Duodenal mucosa (tissue), 2 donors: Measurements from ENCODE around the gene SERP1.

ENCODE experiments used
- H3K27ac ChIP-seq: one replicate; pipeline ENCODE4 v1.7.0; 2013; ENCODE audit warnings: low read depth, low read length
- H3K27me3 ChIP-seq, 2 donors: one replicate each; pipeline ENCODE4 v1.7.0; 2013; ENCODE audit warnings: low read length in 2 of 2, control low read depth in 1 of 2; ENCODE audit not compliant: insufficient read depth in 2 of 2, control insufficient read depth in 1 of 2
- H3K36me3 ChIP-seq, 2 donors: one replicate each; pipeline ENCODE4 v1.7.0; 2013; ENCODE audit warnings: low read length in 2 of 2, control low read depth in 1 of 2; ENCODE audit not compliant: insufficient read depth in 2 of 2, control insufficient read depth in 1 of 2
- H3K4me1 ChIP-seq, 2 donors: one replicate each; pipeline ENCODE4 v1.7.0; 2013; ENCODE audit warnings: low read length in 2 of 2, control low read depth in 1 of 2; ENCODE audit not compliant: insufficient read depth in 2 of 2, control insufficient read depth in 1 of 2
- H3K4me3 ChIP-seq, 2 donors: one replicate each; pipeline ENCODE4 v1.7.0; 2013; ENCODE audit warnings: low read length in 2 of 2, low read depth in 1 of 2
- H3K9ac ChIP-seq, 2 donors: one replicate each; pipeline ENCODE4 v1.7.0; 2013; ENCODE audit warnings: low read length in 2 of 2, low read depth in 1 of 2
- H3K9me3 ChIP-seq, 2 donors: one replicate each; pipeline ENCODE4 v1.7.0; 2013; ENCODE audit warnings: low read length in 2 of 2, control low read depth in 1 of 2; ENCODE audit not compliant: control insufficient read depth in 1 of 2

SERP1 gene

DNA sequence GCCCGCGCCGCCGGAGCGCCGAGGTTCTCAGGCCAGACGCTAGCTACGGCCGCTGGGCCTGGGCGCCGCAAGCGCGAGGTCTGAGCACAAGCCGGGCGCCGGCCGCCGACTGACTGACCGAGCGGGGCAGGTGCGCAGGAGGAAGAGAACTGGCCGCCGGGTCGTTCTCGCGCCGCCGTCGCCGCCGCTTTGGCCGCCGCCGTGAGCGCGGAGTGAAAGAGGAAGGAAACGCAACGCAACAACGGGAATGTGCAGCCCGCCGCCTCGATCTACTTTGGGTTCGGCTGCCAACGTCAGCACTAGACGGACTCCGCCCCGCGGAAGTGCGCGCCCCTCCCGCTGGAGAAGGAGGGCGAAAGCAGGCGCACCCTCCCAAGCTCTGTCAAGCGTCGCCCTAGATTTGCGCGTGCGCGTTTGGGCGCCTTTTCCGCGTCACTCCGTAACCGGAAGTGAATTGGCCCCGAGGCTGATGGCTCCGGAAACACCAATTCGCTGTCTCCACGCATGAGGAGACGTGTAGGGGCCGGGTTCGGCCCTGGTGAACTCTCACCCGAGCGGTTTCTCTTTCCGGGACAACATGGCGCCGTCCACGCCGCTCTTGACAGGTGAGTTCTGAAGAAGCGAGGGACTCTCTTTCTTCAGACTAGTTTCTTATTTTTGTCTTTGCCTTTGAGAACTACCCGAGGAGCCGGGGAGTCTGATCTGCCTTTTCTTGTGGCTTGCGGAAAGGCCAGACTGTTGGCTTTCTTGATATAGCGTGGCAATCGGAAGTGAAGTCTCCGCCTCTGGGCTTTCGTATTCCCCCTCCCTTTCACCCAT, at the start of gene SERP1, which contains the start of gene EIF2A:
Gene SERP1, minus strand, starts transcription at position 271 of the 819 bp plus-strand sequence. CDS start 361 bp downstream, outside the sequence.
Gene EIF2A, plus strand, starts transcription at position 562 of the 819 bp plus-strand sequence. Its CDS starts 16 bp downstream, at position 578.
- Histone ChIP-seq H3K4me3 (peak within 1 kb of the TSS; percentile 96 to 97), H3K27me3 (no peaks in the 10 kb centered on the region), H3K36me3 (peaks cover 0 to 28% of the 10 kb centered on the region in 2 donors), H3K4me1 (peaks cover 19 to 32% of the 10 kb centered on the region in 2 donors), H3K9ac (peak within 1 kb of the TSS; percentile 95 to 97), H3K9me3 (no peaks in the 10 kb centered on the region), H3K27ac (peak within 1 kb of the TSS; percentile 99)

DNA sequence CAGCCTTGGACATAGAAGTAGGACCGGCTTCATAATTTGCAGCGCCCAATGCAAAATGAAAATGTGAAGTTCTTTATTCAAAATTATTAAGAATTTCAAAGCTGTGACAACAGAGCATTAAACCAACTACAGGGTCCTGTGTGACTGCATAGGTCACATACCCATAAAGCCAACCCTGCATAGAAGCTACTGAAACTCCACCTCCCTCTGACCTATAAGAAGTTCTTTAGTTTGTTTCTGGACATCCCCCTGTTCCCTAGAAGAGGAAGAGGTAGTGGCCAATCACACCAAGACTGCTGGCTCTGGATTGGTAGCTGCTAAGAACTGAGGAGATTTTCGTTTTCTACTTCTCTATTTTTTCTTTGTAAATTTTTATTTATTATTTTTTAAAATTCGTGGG, 47.9 kb upstream of the SERP1 start:
- no peaks in the 10 kb centered on the region for H3K36me3 ChIP-seq
- no peak overlapping the region for H3K4me3 ChIP-seq
- no peaks in the 10 kb centered on the region for H3K9me3 ChIP-seq
- no peaks in the 10 kb centered on the region for H3K27me3 ChIP-seq
- H3K9ac ChIP-seq, result no peak overlapping the region
- H3K4me1 ChIP-seq, result no peaks in the 10 kb centered on the region
- H3K27ac ChIP-seq, result no peak overlapping the region

DNA sequence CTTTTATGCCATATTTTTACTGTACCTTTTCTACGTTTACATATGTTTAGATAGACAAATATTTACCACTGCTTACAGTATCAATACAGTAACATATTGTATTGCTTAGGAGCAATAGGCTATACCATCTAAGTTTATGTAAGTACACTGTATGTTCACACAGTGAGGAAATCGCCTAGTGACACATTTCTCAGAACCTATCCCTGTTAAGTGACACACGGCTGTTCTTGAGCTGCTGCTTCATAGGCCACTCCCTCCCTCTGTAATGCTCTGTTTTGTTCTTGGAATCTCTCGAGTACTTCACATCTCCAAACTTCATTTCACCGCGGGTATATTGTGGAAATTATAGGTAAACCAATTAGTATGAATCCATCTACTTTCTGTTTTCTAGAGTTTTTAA, 43.5 kb upstream of the SERP1 start:
- H3K4me1 ChIP-seq, result no peaks in the 10 kb centered on the region
- H3K9me3 ChIP-seq, result no peaks in the 10 kb centered on the region
- H3K27ac ChIP-seq, result no peak overlapping the region
- no peak overlapping the region for H3K9ac ChIP-seq
- no peaks in the 10 kb centered on the region for H3K27me3 ChIP-seq
- peaks cover 14 to 15% of the 10 kb centered on the region in 2 donors for H3K36me3 ChIP-seq
- no peak overlapping the region for H3K4me3 ChIP-seq

GRCh38 chr3:150588027-150588830, 41.9 kb upstream of the SERP1 start:
- Histone ChIP-seq H3K27me3 (no peaks in the 10 kb centered on the region), H3K4me1 (peaks cover 0 to 3% of the 10 kb centered on the region in 2 donors), H3K4me3 (no peak overlapping the region), H3K9ac (no peak overlapping the region), H3K36me3 (peaks cover 15 to 21% of the 10 kb centered on the region in 2 donors), H3K27ac (no peak overlapping the region), H3K9me3 (no peaks in the 10 kb centered on the region)

GRCh38 chr3:150583028-150583427, 36.7 kb upstream of the SERP1 start:
- H3K4me1 ChIP-seq, result peaks cover 0 to 17% of the 10 kb centered on the region in 2 donors
- H3K4me3 ChIP-seq, result no peak overlapping the region
- H3K27me3 ChIP-seq, result no peaks in the 10 kb centered on the region
- H3K9me3 ChIP-seq, result no peaks in the 10 kb centered on the region
- H3K27ac ChIP-seq, result no peak overlapping the region
- H3K9ac ChIP-seq, result no peak overlapping the region
- peaks cover 15 to 36% of the 10 kb centered on the region in 2 donors for H3K36me3 ChIP-seq

DNA sequence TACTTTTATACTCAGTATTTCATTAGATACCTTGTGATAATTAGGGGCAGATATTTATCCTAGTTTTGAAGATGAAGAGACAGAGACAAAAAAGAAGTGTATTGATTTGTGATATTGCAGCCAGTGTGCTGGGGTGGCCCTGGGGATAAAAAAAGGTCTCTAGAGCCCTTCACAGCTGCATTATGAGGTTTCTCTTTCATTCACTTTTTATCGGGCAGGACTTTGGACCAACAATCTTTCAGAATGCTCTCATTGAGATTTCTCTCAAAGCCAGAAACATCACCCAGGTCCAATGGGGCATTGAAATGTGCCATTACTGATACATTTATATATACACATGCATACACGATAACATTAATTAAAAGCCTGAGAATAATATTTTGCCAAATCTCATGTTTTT, 36.3 kb upstream of the SERP1 start:
- Histone ChIP-seq H3K36me3 (peaks cover 15 to 35% of the 10 kb centered on the region in 2 donors), H3K4me1 (peaks cover 0 to 17% of the 10 kb centered on the region in 2 donors), H3K9me3 (no peaks in the 10 kb centered on the region), H3K27me3 (no peaks in the 10 kb centered on the region), H3K4me3 (no peak overlapping the region), H3K27ac (no peak overlapping the region), H3K9ac (no peak overlapping the region)

DNA sequence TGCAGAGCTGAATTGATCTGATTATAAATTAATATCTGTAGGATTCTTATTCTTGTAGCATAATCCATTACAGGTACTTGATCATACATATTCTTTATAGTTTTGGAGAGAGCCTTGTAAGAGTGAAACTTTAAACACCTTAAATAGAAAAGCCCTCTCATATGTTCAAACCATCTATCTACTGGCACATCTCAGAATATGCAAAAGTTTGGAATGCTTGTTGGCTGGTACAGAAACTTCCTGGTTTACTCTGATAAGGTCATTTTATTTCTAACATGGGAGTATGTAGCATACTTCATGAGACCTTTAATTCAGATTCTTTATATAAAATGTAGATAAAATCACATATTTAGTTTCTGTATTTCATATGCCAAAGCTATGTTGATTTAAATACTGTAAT, 34.9 kb upstream of the SERP1 start:
- no peaks in the 10 kb centered on the region for H3K9me3 ChIP-seq
- no peak overlapping the region for H3K9ac ChIP-seq
- H3K27ac ChIP-seq, result no peak overlapping the region
- H3K4me3 ChIP-seq, result no peak overlapping the region
- H3K36me3 ChIP-seq, result peaks cover 10 to 45% of the 10 kb centered on the region in 2 donors
- H3K4me1 ChIP-seq, result peaks cover 0 to 17% of the 10 kb centered on the region in 2 donors
- H3K27me3 ChIP-seq, result no peaks in the 10 kb centered on the region

DNA sequence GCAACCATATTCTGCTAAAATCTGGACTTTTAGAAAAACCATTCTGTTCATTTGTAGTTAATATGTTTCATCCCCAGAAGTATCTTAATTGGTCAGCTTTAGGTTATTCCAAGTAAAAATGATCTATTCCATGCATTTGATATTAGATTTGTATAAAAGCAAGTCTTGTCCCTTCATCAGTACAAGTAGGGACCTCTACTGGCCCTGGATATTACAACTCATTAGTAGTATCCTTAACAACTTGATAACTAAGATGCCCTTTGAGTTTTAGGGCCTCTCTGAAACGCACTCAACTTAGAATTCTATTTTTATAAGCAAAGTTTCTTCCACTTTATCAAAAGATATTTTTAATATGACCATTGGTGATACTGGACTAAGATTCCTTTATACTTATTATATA, 31.6 kb upstream of the SERP1 start:
- H3K9me3 ChIP-seq, result no peaks in the 10 kb centered on the region
- no peak overlapping the region for H3K27ac ChIP-seq
- no peaks in the 10 kb centered on the region for H3K27me3 ChIP-seq
- H3K9ac ChIP-seq, result no peak overlapping the region
- no peak overlapping the region for H3K4me3 ChIP-seq
- H3K36me3 ChIP-seq, result peaks cover 0 to 42% of the 10 kb centered on the region in 2 donors
- peaks cover 0 to 10% of the 10 kb centered on the region in 2 donors for H3K4me1 ChIP-seq

- Histone ChIP-seq H3K27me3 (no peaks in the 10 kb centered on the region), H3K9ac (no peak overlapping the region), H3K36me3 (peaks cover 9 to 46% of the 10 kb centered on the region in 2 donors), H3K4me1 (no peaks in the 10 kb centered on the region), H3K4me3 (no peak overlapping the region), H3K27ac (no peak overlapping the region), H3K9me3 (no peaks in the 10 kb centered on the region)
Observed at GRCh38 chr3:150567328-150567727, 21.0 kb upstream of the SERP1 start.

DNA sequence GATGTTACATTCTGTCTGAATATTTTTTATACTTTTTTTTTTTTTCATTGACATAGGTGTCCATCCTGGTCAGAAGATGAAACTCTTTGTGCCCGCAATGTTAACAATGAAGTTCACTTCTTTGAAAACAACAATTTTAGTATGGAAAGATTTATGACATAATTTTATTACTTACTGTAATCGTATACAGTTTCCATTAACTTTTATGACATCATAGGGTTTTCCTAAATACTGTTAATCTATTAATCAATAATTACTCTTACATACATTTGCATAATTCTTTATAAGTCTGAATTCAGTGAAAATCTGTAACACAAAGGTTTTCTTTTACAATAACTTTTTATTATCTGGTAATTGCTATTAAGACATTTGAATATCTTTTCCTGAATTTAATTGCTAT, 17.9 kb upstream of the SERP1 start:
- Histone ChIP-seq H3K4me3 (no peak overlapping the region), H3K27me3 (no peaks in the 10 kb centered on the region), H3K9me3 (no peaks in the 10 kb centered on the region), H3K9ac (no peak overlapping the region), H3K4me1 (no peaks in the 10 kb centered on the region), H3K27ac (no peak overlapping the region), H3K36me3 (peaks cover 6 to 37% of the 10 kb centered on the region in 2 donors)
